H9 (cell line): ENCODE results near the gene LPCAT1. TPM values are rescaled to one million over a fixed set of nuclear protein-coding genes. Genes with fewer than 3 reads are reported as not detected.

ENCODE experiments used
- DNase-seq: peaks from one replicate; pipeline ENCODE4 v3.0.0-alpha.2; 2017
- H2AFZ ChIP-seq: one replicate; pipeline ENCODE4 v1.6.1; 2013; ENCODE audit warnings: mild to moderate bottlenecking, low read length, control low read depth, moderate library complexity
- H2AK5ac ChIP-seq: 2 replicates; pipeline ENCODE4 v1.6.1; 2013; ENCODE audit warnings: low read length, control low read depth, mixed read lengths; ENCODE audit not compliant: insufficient read length
- H2BK120ac ChIP-seq: one replicate; pipeline ENCODE4 v1.6.1; 2013; ENCODE audit warnings: low read depth, mild to moderate bottlenecking, low read length, control low read depth, inconsistent platforms; ENCODE audit not compliant: poor library complexity, severe bottlenecking
- H2BK12ac ChIP-seq: 2 replicates; pipeline ENCODE4 v1.6.1; 2013; ENCODE audit warnings: low read length, control low read depth, mixed read lengths, low read depth; ENCODE audit not compliant: insufficient read length
- H2BK15ac ChIP-seq: 2 replicates; pipeline ENCODE4 v1.6.1; 2013; ENCODE audit warnings: low read depth, low read length, control low read depth
- H2BK20ac ChIP-seq: one replicate; pipeline ENCODE4 v1.6.1; 2013; ENCODE audit warnings: low read depth, mild to moderate bottlenecking, low read length, control low read depth, inconsistent platforms; ENCODE audit not compliant: poor library complexity, severe bottlenecking
- H2BK5ac ChIP-seq: 2 replicates; pipeline ENCODE4 v1.6.1; 2013; ENCODE audit warnings: low read length, control low read depth, mixed read lengths; ENCODE audit not compliant: insufficient read length
- H3K14ac ChIP-seq: 2 replicates; pipeline ENCODE4 v1.6.1; 2013; ENCODE audit warnings: low read length, control low read depth; ENCODE audit not compliant: insufficient read depth
- H3K18ac ChIP-seq: 2 replicates; pipeline ENCODE4 v1.6.1; 2013; ENCODE audit warnings: low read depth, mild to moderate bottlenecking, mixed read lengths, low read length, control low read depth; ENCODE audit not compliant: insufficient read length
- H3K23ac ChIP-seq: 2 replicates; pipeline ENCODE4 v1.6.1; 2013; ENCODE audit warnings: low read length, control low read depth, mixed read lengths, low read depth; ENCODE audit not compliant: insufficient read length
- H3K23me2 ChIP-seq: 2 replicates; pipeline ENCODE4 v1.6.1; 2013; ENCODE audit warnings: low read depth, mild to moderate bottlenecking, mixed read lengths, low read length, control low read depth; ENCODE audit not compliant: insufficient read length, poor library complexity, severe bottlenecking
- H3K27ac ChIP-seq: 2 replicates; pipeline ENCODE4 v1.5.1; 2013; ENCODE audit warnings: low read length, control low read depth, mixed read lengths, low read depth; ENCODE audit not compliant: insufficient read length
- H3K27me3 ChIP-seq: 2 replicates; pipeline ENCODE4 v1.6.1; 2013; ENCODE audit warnings: low read length, control low read depth, inconsistent platforms; ENCODE audit not compliant: insufficient read depth
- H3K4ac ChIP-seq: 2 replicates; pipeline ENCODE4 v1.6.1; 2013; ENCODE audit warnings: low read depth, mild to moderate bottlenecking, control low read depth, inconsistent platforms, low read length, moderate library complexity
- H3K4me1 ChIP-seq: 2 replicates; pipeline ENCODE4 v1.6.1; 2013; ENCODE audit warnings: low read length, control low read depth, inconsistent platforms; ENCODE audit not compliant: insufficient read depth
- H3K4me2 ChIP-seq: 2 replicates; pipeline ENCODE4 v1.6.1; 2013; ENCODE audit warnings: low read length, control low read depth, mixed read lengths; ENCODE audit not compliant: insufficient read length, insufficient read depth
- H3K56ac ChIP-seq: 2 replicates; pipeline ENCODE4 v1.6.1; 2013; ENCODE audit warnings: low read depth, mild to moderate bottlenecking, mixed read lengths, low read length, control low read depth; ENCODE audit not compliant: insufficient read length
- H3K79me1 ChIP-seq: 2 replicates; pipeline ENCODE4 v1.6.1; 2013; ENCODE audit warnings: low read depth, mild to moderate bottlenecking, moderate library complexity, low read length, control low read depth, inconsistent platforms; ENCODE audit not compliant: insufficient read depth, poor library complexity, severe bottlenecking
- H3K79me2 ChIP-seq: 2 replicates; pipeline ENCODE4 v1.6.1; 2013; ENCODE audit warnings: low read length, control low read depth, inconsistent platforms; ENCODE audit not compliant: insufficient read depth
- H3K9ac ChIP-seq: 2 replicates; pipeline ENCODE4 v1.6.1; 2013; ENCODE audit warnings: low read length, control low read depth, mixed read lengths; ENCODE audit not compliant: insufficient read length; ENCODE audit errors: extremely low read depth
- H3K9me3 ChIP-seq: one replicate; pipeline ENCODE4 v1.6.1; 2013; ENCODE audit warnings: low read depth, low read length, inconsistent platforms; ENCODE audit not compliant: control insufficient read depth
- H3T11ph ChIP-seq: one replicate; pipeline ENCODE4 v1.6.1; 2013; ENCODE audit warnings: mild to moderate bottlenecking, low read length, control low read depth, inconsistent platforms
- H4K20me1 ChIP-seq: one replicate; pipeline ENCODE4 v1.6.1; 2013; ENCODE audit not compliant: control insufficient read depth, insufficient read length, insufficient read depth
- H4K5ac ChIP-seq: 2 replicates; pipeline ENCODE4 v1.6.1; 2013; ENCODE audit warnings: low read depth, mild to moderate bottlenecking, mixed read lengths, low read length, control low read depth; ENCODE audit not compliant: insufficient read length
- H4K8ac ChIP-seq: replicated peaks from 2 replicates; pipeline ENCODE4 v1.6.1; 2013; ENCODE audit warnings: low read length, control low read depth, mixed read lengths, low read depth; ENCODE audit not compliant: insufficient read length
- H4K91ac ChIP-seq: 2 replicates; pipeline ENCODE4 v1.6.1; 2013; ENCODE audit warnings: low read depth, mild to moderate bottlenecking, moderate library complexity, mixed read lengths, low read length, control low read depth; ENCODE audit not compliant: insufficient read length
- H3K27ac Mint-ChIP-seq, 3 experiments: 2 replicates in 2 of 3; 3 replicates in 1 of 3; pipeline ENCODE4 v1.8.0; 2020 to 2021; ENCODE audit warnings: mixed read lengths in 3 of 3, mild to moderate bottlenecking in 1 of 3, moderate library complexity in 1 of 3
- H3K27me3 Mint-ChIP-seq: 2 replicates; pipeline ENCODE4 v1.8.0; 2021; ENCODE audit warnings: low read depth, mild to moderate bottlenecking, moderate library complexity, mixed read lengths
- H3K36me3 Mint-ChIP-seq, 3 experiments: 2 replicates in 2 of 3; 3 replicates in 1 of 3; pipeline ENCODE4 v1.8.0; 2020 to 2021; ENCODE audit warnings: low read depth in 3 of 3, mixed read lengths in 3 of 3; ENCODE audit not compliant: insufficient read depth in 1 of 3
- H3K4me1 Mint-ChIP-seq, 2 experiments: 2 replicates each; pipeline ENCODE4 v1.8.0; 2020; ENCODE audit warnings: mixed read lengths in 2 of 2
- H3K4me3 Mint-ChIP-seq, 2 experiments: 2 replicates in 1 of 2; 3 replicates in 1 of 2; pipeline ENCODE4 v1.8.0; 2020 to 2021; ENCODE audit warnings: mild to moderate bottlenecking in 2 of 2, mixed read lengths in 2 of 2, moderate library complexity in 1 of 2
- H3K9me3 Mint-ChIP-seq, 2 experiments: 2 replicates in 1 of 2; 3 replicates in 1 of 2; pipeline ENCODE4 v1.8.0; 2020; ENCODE audit warnings: mild to moderate bottlenecking in 2 of 2, mixed read lengths in 2 of 2, moderate library complexity in 1 of 2
- WGBS: extraction: QIAGEN DNeasy Blood & Tissue Kit; methylation state at CpG from one replicate; pipeline ENCODE4 v1.1.7; 2013; ENCODE audit warnings: missing lambda C conversion rate, low lambda C conversion rate, mixed read lengths; ENCODE audit not compliant: insufficient read length; ENCODE audit errors: extremely low coverage; 5-methylcytosine and 5-hydroxymethylcytosine counted together
- total RNA-seq: library from RNA; stranded (reverse); gene quantifications from 2 replicates; pipeline ENCODE4 v1.2.1, GENCODE V29; 2021
- TF ChIP-seq, protein P1 (sequence below): fragments of 200-600 bp; sonication (generic); conservative IDR thresholded peaks from 3 replicates; pipeline ENCODE4 v1.8.0; 2021; ENCODE audit warnings: antibody characterized with exemption, mild to moderate bottlenecking

The LPCAT1 gene
- total RNA-seq, 1 experiment from 2014 or later: 231 TPM

DNA sequence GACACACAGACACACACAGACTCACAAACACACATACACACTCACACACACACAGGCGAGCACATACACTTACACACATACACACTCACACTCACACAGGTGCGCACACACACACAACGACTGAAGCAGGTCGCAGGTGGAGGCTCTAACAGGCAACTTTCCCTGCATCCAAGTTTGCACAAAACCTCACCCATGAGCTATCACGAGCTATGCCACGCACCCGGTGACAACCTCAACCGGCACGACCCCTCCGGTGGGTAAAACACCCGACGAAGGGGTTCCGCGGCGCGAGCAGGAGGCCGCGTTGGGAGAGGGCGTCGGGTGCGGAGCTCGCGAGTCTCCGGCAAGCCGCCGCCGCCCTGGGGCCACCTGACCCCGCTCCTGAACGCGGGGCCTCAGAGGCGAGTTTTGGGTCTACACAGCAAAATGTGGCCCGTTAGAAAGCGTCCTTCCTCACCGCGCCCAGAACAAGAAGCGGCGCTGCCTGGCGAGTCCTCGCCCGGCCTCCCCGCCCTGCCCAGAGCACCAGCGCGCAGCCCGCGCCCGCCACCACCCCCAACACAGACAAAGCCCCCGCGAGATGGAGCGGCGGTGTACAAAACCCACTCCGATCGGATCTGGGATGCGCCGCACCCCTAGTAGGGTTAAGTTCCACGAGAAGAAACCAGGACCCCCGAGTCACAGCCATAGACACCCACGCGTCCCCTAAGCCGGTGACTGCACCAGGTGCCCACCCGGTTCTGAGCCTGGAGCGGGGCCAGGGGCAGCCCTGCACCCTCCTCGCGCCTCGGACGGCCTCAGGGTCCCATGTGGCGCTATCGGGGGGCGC, 79.2 kb downstream of the LPCAT1 start:
- H3K14ac ChIP-seq: no peak overlapping the region
- no peak overlapping the region for H3K23ac ChIP-seq
- no peaks in the 10 kb centered on the region for H3K79me1 ChIP-seq
- H3K9me3 ChIP-seq: no peaks in the 10 kb centered on the region
- H3K56ac ChIP-seq: no peak overlapping the region
- TF ChIP-seq, protein P1, sequence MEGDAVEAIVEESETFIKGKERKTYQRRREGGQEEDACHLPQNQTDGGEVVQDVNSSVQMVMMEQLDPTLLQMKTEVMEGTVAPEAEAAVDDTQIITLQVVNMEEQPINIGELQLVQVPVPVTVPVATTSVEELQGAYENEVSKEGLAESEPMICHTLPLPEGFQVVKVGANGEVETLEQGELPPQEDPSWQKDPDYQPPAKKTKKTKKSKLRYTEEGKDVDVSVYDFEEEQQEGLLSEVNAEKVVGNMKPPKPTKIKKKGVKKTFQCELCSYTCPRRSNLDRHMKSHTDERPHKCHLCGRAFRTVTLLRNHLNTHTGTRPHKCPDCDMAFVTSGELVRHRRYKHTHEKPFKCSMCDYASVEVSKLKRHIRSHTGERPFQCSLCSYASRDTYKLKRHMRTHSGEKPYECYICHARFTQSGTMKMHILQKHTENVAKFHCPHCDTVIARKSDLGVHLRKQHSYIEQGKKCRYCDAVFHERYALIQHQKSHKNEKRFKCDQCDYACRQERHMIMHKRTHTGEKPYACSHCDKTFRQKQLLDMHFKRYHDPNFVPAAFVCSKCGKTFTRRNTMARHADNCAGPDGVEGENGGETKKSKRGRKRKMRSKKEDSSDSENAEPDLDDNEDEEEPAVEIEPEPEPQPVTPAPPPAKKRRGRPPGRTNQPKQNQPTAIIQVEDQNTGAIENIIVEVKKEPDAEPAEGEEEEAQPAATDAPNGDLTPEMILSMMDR: no peak
- no peak overlapping the region for H4K8ac ChIP-seq
- no peak overlapping the region for H4K5ac ChIP-seq
- H3K9ac ChIP-seq: no peak overlapping the region
- no peaks in the 10 kb centered on the region for H3K79me2 ChIP-seq
- no peak for DNase-seq
- H2BK15ac ChIP-seq: no peak overlapping the region
- no peak overlapping the region for H3K18ac ChIP-seq
- H3T11ph ChIP-seq: no peak overlapping the region
- peaks cover 94% of the 10 kb centered on the region for H3K27me3 Mint-ChIP-seq
- H3K9me3 Mint-ChIP-seq: peaks cover 3 to 4% of the 10 kb centered on the region in 2 experiments; a peak in 4 of 5 replicates
- no peak overlapping the region for H3K27ac Mint-ChIP-seq
- no peak overlapping the region for H3K4ac ChIP-seq
- H4K20me1 ChIP-seq: no peaks in the 10 kb centered on the region
- no peak overlapping the region for H2BK12ac ChIP-seq
- no peaks in the 10 kb centered on the region for H3K4me1 ChIP-seq
- H2AFZ ChIP-seq: no peak overlapping the region
- WGBS: no CpG with 5 or more reads among the region's 68 CpGs
- no peak overlapping the region for H2AK5ac ChIP-seq
- peaks cover 2 to 6% of the 10 kb centered on the region in 2 experiments; a peak in 2 of 4 replicates for H3K4me1 Mint-ChIP-seq
- peak overlapping the region; percentile 28 for H3K4me2 ChIP-seq
- H3K4me3 Mint-ChIP-seq: peak overlapping the region; percentile 55 to 82
- no peaks in the 10 kb centered on the region; a peak in 2 of 7 replicates for H3K36me3 Mint-ChIP-seq
- no peak overlapping the region for H2BK120ac ChIP-seq
- no peak overlapping the region for H2BK20ac ChIP-seq
- no peak overlapping the region for H3K27ac ChIP-seq
- peaks cover 12% of the 10 kb centered on the region for H3K23me2 ChIP-seq
- H2BK5ac ChIP-seq: no peak overlapping the region
- H4K91ac ChIP-seq: no peak overlapping the region
- peaks cover 38% of the 10 kb centered on the region for H3K27me3 ChIP-seq
